Calu3 (cell line): ENCODE results near the gene SEMA3C. TPM values are rescaled to one million over a fixed set of nuclear protein-coding genes. Genes with fewer than 3 reads are reported as not detected.

ENCODE experiments used
- BruUV-seq: library from RNA; stranded (reverse); fragments of 400-500 nt; replicated peaks from 2 replicates; lab custom pipeline; 2021; lab: Mats Ljungman, UMichigan
- CTCF ChIA-PET: fragments of 300-600 bp; sonication (Branson Sonifier 250); formaldehyde crosslinking; loops from one replicate; lab custom pipeline; 2022; ENCODE audit warnings: antibody characterized with exemption; lab: Charles Lee
- DNase-seq: peaks from one replicate; pipeline ENCODE4 v3.0.0; 2022
- H3K27ac Mint-ChIP-seq: one replicate; pipeline ENCODE4 v1.8.0; 2022; ENCODE audit warnings: mixed read lengths; ENCODE audit not compliant: unreplicated experiment
- H3K27me3 Mint-ChIP-seq: one replicate; pipeline ENCODE4 v1.8.0; 2022; ENCODE audit warnings: mixed read lengths; ENCODE audit not compliant: unreplicated experiment
- H3K36me3 Mint-ChIP-seq: one replicate; pipeline ENCODE4 v1.8.0; 2022; ENCODE audit warnings: mild to moderate bottlenecking, moderate library complexity, mixed read lengths; ENCODE audit not compliant: insufficient read depth, unreplicated experiment
- H3K4me1 Mint-ChIP-seq: one replicate; pipeline ENCODE4 v1.8.0; 2022; ENCODE audit warnings: mild to moderate bottlenecking, low read depth, mixed read lengths; ENCODE audit not compliant: unreplicated experiment
- H3K4me3 Mint-ChIP-seq: one replicate; pipeline ENCODE4 v1.8.0; 2022; ENCODE audit warnings: mild to moderate bottlenecking, low read depth, moderate library complexity, mixed read lengths; ENCODE audit not compliant: unreplicated experiment
- H3K9me3 Mint-ChIP-seq: one replicate; pipeline ENCODE4 v1.8.0; 2022; ENCODE audit warnings: low read depth, mixed read lengths; ENCODE audit not compliant: unreplicated experiment
- intact Hi-C: fragments of 100-400 bp; cut with micrococcal nuclease; formaldehyde crosslinking; loops from one replicate; pipeline ENCODE4 v1.10.0; 2022; ENCODE audit not compliant: unreplicated experiment
- total RNA-seq: library from RNA; stranded (reverse); gene quantifications from 2 replicates; pipeline ENCODE4 v1.2.3, GENCODE V29; 2022
- TF ChIP-seq, protein P1 (sequence below): fragments of 200-600 bp; IDR thresholded peaks from one replicate; pipeline ENCODE4 v1.8.0; 2022; ENCODE audit warnings: antibody characterized with exemption; ENCODE audit not compliant: unreplicated experiment

SEMA3C gene
- total RNA-seq, 1 experiment from 2014 or later, result 67.7 TPM

DNA sequence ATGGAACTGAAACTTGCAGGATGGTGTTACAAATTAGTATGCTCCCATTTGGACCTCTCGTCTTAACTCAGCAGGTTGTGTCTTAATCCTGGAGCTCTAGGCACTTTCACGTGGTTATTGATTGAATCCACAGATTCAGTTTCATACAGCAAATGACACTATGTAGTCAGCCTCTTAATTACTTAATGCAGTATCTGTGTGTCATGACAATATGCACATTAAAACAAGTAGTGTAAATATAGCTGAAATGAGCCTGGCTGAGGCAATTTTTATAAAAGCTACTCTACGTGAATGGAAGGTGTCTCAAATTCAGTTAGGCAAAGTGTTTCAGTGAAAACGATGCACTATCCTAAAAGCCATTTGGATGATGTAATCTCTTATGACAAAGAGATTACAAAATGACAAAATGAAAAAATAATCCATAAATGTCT, 193.7 kb downstream of the SEMA3C start:
- no peak for DNase-seq
- Mint-ChIP-seq H3K9me3 (no peaks in the 10 kb centered on the region), H3K4me3 (no peak overlapping the region), H3K27ac (no peak overlapping the region), H3K4me1 (peaks cover 47% of the 10 kb centered on the region), H3K36me3 (peaks cover 9% of the 10 kb centered on the region), H3K27me3 (no peaks in the 10 kb centered on the region)
- intact Hi-C loops, result loop anchor here (5.0 to 10.0 kb wide), 2 partner anchors 430 to 448 kb away; no protein-coding TSS in a partner anchor
- TF ChIP-seq, protein P1, sequence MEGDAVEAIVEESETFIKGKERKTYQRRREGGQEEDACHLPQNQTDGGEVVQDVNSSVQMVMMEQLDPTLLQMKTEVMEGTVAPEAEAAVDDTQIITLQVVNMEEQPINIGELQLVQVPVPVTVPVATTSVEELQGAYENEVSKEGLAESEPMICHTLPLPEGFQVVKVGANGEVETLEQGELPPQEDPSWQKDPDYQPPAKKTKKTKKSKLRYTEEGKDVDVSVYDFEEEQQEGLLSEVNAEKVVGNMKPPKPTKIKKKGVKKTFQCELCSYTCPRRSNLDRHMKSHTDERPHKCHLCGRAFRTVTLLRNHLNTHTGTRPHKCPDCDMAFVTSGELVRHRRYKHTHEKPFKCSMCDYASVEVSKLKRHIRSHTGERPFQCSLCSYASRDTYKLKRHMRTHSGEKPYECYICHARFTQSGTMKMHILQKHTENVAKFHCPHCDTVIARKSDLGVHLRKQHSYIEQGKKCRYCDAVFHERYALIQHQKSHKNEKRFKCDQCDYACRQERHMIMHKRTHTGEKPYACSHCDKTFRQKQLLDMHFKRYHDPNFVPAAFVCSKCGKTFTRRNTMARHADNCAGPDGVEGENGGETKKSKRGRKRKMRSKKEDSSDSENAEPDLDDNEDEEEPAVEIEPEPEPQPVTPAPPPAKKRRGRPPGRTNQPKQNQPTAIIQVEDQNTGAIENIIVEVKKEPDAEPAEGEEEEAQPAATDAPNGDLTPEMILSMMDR, result no peak
- CTCF ChIA-PET, result no interaction called here
- no TSS peak for BruUV-seq

DNA sequence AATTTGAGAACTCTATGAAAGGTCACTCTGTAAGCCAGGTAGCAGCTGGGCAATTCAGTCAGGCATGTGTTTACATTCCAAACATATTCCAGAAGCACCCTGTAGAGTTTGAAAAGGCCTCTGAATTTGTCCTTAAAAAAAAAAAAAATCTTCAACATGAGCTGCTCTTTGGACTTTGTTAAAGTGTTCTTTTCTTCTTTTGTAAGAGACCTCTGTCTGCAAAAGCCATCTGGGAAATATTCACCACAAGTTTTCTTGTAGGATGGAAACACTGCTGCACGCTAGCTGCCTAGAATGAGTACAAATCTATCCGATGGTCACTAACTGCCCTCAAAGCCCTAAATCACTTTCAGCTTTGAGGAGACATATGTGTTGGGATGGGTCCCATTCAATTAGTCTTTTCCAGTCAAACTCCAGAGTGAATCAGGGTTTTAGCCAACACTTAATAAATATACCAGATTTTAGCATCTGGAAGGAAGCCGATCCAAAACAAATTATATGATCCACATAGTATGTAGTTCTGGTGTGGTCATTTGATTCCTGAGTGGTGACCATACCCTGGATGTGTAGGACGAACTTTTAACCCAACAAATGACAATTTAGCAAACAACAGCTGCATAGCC, 194.5 kb downstream of the SEMA3C start:
- CTCF ChIA-PET, result no interaction called here
- H3K27me3 Mint-ChIP-seq, result no peaks in the 10 kb centered on the region
- peaks cover 9% of the 10 kb centered on the region for H3K36me3 Mint-ChIP-seq
- no TSS peak for BruUV-seq
- TF ChIP-seq, protein P1, result no peak
- no peaks in the 10 kb centered on the region for H3K9me3 Mint-ChIP-seq
- H3K27ac Mint-ChIP-seq, result no peak overlapping the region
- intact Hi-C loops, result loop anchor here (10.0 kb wide), 1 partner anchor 430 kb away; no protein-coding TSS in a partner anchor
- H3K4me3 Mint-ChIP-seq, result no peak overlapping the region
- H3K4me1 Mint-ChIP-seq, result peaks cover 47% of the 10 kb centered on the region
- DNase-seq, result no peak

DNA sequence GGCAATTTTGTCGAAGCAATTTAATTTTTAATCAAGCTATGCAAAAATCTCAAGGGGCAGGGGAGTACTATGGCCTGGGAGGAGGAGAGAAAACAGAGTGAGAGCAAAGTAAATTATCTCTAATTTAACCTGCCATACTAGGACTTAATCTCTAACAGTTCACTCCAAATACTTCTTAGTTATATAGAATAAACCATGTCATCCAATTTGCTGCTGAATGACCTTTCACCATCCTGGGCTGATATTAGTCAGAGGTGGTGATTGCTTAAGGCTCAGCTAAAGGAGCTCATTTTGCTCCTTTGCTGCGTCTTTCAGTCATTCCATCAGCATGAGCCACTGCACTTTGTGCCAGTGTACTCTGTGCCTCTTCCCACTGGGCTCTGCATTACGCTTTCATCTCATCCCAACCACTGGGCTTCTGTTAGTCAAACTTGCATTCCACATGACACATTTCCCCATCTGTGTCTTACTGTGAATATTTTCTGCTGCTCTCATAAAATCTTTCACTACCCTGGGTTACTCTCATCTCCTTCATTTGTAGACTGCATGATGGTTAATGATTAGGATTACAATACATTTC, 196.1 kb downstream of the SEMA3C start:
- peak; percentile 60 for DNase-seq
- no peaks in the 10 kb centered on the region for H3K9me3 Mint-ChIP-seq
- H3K36me3 Mint-ChIP-seq, result peaks cover 9% of the 10 kb centered on the region
- intact Hi-C loops, result loop anchor here (10.0 kb wide), 1 partner anchor 432 kb away; no protein-coding TSS in a partner anchor
- CTCF ChIA-PET, result interaction anchor here (0.6 kb wide), 2 partner anchors 84 to 193 kb away, joined by 3 to 5 read pairs; no protein-coding TSS in a partner anchor
- peak overlapping the region; percentile 12 for H3K4me3 Mint-ChIP-seq
- no peaks in the 10 kb centered on the region for H3K27me3 Mint-ChIP-seq
- BruUV-seq, result no TSS peak
- H3K4me1 Mint-ChIP-seq, result peaks cover 47% of the 10 kb centered on the region
- H3K27ac Mint-ChIP-seq, result peak overlapping the region; percentile 66
- TF ChIP-seq, protein P1, result no peak

DNA sequence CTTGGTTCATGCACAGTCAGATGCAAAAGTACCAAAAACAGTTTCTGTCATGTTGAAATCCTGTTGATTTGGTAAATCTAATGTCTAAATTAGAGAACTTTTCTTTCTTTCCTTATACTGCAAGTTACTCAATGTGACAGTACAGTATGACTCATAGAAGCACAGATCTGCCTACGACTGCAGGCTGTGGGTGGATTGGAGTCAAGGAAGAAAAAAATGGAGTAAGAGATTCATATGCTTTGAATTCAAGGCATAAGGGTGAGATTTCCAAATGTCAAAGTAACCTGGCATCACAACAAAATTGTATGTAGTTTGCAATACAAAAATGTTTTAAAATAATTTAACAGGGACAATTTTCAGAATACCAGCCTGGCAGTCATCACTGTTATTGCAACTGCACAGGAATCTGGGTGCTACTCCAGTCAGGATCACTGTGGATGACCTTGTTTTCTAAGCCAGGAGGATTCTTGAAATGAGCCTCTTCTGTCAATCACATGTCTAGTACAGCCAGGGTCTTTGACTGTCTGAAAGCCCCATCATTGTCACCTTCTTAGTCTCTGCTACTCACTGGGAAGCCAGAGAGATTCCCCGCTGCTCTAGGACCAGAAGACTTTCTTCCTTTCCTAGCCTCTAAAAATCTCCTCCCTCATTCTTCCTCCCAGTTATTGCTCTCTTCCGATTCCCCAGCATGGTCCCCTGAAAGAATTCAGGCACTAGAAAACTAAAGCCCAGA, 196.8 kb downstream of the SEMA3C start:
- no peak for DNase-seq
- no peaks in the 10 kb centered on the region for H3K27me3 Mint-ChIP-seq

More for the DNA sequence above, 196.8 kb downstream of the SEMA3C start:
- Mint-ChIP-seq H3K4me1 (peaks cover 47% of the 10 kb centered on the region), H3K36me3 (peaks cover 9% of the 10 kb centered on the region), H3K4me3 (peak overlapping the region; percentile 12), H3K27ac (peak overlapping the region; percentile 66), H3K9me3 (no peaks in the 10 kb centered on the region)
- CTCF ChIA-PET, result interaction anchor here (0.6 kb wide), 2 partner anchors 85 to 193 kb away, joined by 3 to 5 read pairs; no protein-coding TSS in a partner anchor
- intact Hi-C loops, result loop anchor here (10.0 kb wide), 1 partner anchor 433 kb away; no protein-coding TSS in a partner anchor
- TF ChIP-seq, protein P1, result no peak
- BruUV-seq, result no TSS peak
